Stimulated activated CD4-positive, alpha-beta T cell treated with anti-CD3 and anti-CD28 coated beads, Interleukin-12 subunit alpha, Interleukin-12 subunit beta, amount 100 ng/mL, for 24 hours (primary cell): ENCODE data around the gene RASGRP4.
A peak's percentile ranks its signal among the peaks of the same experiment; 100 is the strongest.
"Not testable (repeated sequence)": the region's sequence is repeated elsewhere in the genome, so short reads cannot be mapped to it uniquely, and the experiment has no call there.

Experiments used
- DNase-seq, 2 experiments: peaks; one replicate each; pipeline ENCODE4 v3.0.0-alpha.2; 2020; ENCODE audit warnings: low read depth in 2 of 2

Gene RASGRP4

DNA sequence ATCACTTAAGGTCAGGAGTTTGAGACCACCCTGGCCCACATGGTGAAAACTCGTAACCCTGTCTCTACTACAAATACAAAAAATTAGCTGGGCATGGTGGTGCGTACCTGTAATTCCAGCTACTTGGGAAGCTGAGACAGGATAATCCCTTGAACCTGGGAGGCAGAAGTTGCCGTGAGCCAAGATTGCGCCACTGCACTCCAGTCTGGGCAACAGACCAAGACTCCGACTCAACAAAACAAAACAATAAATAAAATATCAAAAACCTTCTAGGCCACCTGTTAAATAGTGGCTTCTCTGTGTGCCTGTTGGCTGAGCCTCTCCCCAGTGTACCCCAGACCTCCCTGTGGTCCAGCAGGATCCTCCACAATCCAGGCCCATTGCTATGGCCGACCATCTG lies 54.9 kb downstream of the RASGRP4 start:
- no peak for DNase-seq

DNA sequence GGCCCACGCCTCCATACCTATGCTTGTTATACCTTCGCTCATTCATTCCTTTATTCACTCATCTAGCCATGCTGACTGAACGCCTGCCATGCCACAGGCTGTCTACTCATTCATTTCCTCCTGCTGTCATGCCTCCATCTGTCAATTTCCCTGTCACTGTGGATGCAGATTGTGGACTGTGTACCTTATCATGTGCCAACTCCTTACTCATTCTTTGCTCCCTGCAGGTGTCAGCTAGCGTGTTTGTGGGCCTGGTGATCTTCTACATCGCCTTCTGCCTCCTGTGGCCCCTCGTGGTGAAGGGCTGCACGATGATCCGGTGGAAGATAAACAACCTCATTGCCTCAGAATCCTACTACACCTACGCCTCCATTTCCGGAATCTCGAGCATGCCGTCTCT lies 55.7 kb downstream of the RASGRP4 start:
- no peak for DNase-seq

DNA sequence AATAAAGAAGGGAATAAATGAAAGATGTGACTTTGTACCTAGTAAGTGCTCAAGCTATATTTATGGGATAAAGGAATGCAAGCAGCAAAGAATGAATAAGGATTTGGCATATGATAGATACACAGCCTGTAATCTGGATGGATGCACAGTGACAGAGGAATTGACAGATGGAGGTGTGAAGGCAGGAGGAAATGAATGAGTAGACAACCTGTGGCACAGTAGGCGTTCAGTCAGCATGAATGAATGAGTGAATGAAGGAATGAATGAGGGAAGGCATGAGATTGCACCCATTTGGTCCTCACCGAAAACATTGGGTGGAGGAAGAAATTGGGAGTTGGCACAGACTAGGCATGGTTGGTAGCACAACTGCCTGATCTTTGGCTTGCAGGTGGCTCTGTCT lies 56.4 kb downstream of the RASGRP4 start:
- DNase-seq, result no peak

DNA sequence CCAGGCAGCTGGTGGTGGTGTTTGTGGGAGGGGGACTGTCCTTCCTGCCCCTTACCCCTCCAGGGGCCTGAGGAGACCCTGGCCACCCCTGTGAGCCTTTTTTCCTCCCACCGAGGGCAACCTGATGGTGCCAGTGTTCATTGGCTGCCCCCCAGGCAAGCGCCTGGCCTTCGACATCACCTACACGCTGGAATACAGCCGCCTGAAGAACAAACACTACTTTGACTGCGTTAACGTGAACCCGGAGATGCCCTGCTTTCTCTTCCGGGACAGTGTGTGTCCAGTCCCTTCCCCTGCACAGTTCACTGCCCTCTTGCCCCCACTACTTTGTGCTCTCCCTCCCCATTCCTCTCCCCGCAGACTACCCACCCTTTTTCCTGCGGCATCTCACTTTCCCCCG lies 59.0 kb downstream of the RASGRP4 start:
- DNase-seq, result no peak

DNA sequence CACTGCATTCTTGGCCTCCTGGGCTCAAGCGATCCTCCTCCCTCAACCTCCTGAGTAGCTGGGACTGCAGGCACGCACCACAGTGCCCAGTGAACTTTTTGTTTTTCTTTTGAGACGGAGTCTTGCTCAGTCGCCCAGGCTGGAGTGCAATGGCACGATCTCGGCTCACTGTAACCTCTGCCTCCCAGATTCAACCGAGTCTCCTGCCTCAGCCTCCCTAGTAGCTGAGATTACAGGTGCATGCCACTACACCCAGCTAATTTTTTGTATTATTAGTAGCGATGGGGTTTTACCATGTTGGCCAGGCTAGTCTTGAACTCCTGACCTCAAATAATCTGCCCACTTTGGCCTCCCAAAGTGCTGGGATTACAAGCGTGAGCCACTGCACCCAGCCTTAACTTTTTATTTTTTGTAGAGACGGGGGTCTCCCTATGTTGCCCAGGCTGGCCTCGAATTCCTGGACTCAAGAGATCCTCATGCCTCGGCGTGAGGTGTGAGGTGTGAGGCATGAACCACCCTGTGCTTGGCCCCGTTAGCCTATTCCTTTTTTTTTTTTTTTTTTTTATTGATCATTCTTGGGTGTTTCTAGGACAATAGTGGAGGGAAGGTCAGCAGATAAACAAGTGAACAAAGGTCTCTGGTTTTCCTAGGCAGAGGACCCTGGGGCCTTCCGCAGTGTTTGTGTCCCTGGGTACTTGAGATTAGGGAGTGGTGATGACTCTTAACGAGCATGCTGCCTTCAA lies 62.9 kb downstream of the RASGRP4 start:
- DNase-seq, result not testable (repeated sequence)

DNA sequence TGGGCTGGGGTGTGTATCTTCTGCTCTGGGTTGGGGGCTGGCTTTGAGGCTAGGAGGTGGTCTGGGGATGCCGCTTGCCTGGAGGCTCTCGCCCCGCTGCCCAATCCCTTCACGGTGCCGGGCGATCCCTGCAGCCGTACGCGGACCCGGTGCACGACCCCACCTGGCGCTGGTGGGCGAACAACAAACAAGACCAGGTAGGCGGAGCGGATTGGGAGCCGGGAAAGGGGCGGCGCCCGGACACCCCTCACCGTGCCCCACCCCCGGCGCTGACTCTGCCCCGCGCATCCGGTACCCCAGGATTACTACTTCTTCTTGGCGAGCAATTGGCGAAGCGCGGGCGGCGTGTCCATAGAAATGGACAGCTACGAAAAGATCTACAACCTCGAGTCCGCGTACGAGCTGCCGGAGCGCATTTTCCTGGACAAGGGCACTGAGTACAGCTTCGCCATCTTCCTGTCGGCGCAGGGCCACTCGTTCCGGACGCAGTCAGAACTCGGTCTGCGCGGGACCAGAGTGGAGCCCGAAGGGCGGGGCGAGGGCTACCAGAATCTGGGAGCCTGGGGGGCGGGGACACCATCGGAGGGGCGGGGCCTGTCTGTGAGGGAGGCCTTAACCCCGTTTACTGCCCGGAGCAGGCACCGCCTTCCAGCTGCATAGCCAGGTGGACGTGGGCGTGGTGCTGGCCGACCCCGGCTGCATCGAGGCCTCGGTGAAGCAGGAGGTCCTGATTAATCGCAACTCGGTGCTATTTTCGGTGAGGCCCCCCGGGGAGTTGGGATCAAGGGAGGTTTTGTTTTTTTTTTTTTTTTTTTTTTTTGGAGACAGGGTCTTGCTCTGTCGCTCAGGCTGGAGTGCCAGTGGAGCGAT lies 63.7 kb downstream of the RASGRP4 start:
- DNase-seq, result peak; percentile 52 to 92

DNA sequence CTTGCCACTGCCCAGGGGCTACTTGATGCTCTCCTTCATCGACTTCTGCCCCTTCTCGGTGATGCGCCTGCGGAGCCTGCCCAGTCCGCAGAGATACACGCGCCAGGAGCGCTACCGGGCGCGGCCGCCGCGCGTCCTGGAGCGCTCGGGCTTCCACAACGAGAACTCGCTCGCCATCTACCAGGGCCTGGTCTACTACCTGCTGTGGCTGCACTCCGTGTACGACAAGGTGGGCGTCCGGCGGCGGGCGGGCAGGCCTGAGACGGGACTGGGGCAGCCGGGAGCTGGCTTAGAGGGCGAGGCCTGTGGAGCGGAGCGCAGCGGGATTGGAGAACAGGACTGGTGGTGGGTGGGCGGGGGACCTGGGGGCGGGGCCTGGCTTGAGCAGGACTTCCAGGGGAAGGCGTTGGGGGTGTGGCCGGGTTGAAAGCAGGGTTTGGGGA lies 64.4 kb downstream of the RASGRP4 start:
- DNase-seq, result peak; percentile 26 to 73

DNA sequence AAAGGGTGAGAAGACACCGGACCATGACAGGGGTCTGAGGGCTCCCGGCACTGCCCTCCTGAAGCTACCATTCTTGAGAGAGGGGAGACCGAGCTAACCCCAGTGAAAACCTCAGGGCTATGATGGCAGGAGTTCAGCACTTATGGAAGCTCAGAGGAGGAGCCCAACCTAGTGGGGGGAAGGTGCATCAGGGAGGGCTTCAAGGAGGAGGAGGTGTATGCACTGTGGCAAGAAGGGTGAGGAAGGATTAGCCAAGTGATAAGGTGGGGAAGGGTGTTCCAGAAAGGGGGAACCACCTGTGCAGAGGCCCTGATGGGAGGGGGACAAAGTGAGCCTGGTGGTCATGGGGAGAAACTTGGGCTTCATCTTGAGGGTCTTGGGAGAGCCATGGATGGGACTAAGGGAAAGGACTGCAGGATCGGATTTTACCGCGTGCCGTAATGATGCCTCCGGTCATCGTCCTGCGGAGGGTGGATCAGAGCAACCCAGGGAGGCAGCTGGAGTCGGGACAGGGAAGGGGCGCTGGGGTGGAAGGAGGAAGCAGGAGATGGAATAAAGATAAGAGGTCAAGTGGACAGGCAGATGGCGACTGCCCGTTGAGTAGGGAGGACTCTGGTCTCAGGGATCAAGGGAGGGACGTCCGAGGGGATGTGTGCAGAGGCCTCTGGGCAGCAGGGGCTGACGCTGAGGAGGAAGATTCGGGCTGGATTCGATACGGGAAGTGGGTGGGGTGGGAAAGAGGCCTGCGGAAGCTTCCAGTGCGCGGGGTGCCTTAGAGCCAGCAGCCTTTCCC lies 65.0 kb downstream of the RASGRP4 start:
- DNase-seq, result no peak

DNA sequence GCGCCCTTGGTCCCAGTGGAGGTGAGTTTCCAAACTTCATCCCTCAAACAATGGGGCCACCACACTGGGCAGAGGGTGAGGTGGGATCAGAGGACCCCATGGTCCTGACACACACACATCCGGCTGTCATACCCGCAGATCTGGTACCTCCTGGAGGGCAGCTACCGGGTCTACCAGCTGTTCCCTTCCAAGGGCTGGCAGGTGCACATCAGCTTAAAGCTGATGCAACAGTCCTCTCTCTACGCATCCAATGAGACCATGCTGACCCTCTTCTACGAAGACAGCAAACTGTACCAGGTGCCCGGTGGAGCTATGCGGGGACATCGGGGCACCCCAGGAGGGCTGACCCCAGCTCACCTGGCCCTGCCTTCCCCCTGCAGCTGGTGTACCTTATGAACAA lies 65.7 kb downstream of the RASGRP4 start:
- no peak for DNase-seq

DNA sequence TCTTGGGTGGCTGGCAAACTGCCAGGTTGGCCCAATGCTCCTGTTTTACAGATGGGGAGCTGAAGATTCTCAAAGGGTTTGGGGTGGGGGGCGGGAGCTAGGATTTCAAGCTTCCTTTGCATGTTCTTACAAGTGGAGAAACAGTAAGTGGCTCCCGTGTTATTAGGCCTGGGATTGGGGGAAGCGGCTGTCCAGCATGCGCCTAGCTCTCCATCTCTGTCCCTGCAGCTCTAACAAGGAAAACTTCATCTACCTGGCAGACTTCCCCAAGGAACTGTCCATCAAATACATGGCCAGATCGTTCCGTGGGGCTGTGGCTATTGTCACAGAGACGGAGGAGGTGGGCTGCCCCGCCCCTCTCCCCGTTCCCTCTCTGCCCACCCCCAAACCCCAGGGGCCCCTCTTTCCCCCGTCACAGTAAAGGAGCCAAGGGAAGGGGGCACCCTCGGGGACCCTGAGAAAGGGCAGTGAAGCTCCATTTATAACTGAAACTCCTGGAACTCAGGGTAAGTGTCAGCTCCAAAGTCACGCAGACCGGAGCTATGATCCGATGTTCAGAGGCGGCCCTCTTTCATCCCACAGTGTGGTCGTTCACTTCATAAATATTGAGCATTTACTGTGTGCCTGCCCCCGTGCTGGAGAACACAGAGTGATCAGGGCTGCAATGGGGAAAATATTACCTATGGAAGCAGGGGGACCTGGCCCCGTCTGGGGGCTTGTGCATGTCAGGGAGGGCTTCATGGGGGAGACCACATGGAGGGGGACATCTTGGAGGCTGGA lies 66.6 kb downstream of the RASGRP4 start:
- no peak for DNase-seq
